Keratinocyte (primary cell): ENCODE data around the gene ZBED4.

Experiments
- EZH2 ChIP-seq: IDR thresholded peaks from one replicate; pipeline ENCODE4 v1.6.1; 2012; ENCODE audit warnings: inconsistent platforms, mild to moderate bottlenecking, low read length, moderate library complexity
- TF ChIP-seq, protein P1 (sequence below), 3 experiments: IDR thresholded peaks in 1 of 3; conservative IDR thresholded peaks in 1 of 3; optimal IDR thresholded peaks in 1 of 3; 2 replicates in 2 of 3; 3 replicates in 1 of 3; pipeline versions ENCODE3 to v1.5.1; 2011; ENCODE audit warnings: low read length in 3 of 3, mild to moderate bottlenecking in 3 of 3, moderate library complexity in 2 of 3, control low read depth in 1 of 3, inconsistent platforms in 1 of 3; ENCODE audit not compliant: insufficient read depth in 2 of 3; ENCODE audit errors: extremely low read depth in 1 of 3

- TF ChIP-seq, protein P1, sequence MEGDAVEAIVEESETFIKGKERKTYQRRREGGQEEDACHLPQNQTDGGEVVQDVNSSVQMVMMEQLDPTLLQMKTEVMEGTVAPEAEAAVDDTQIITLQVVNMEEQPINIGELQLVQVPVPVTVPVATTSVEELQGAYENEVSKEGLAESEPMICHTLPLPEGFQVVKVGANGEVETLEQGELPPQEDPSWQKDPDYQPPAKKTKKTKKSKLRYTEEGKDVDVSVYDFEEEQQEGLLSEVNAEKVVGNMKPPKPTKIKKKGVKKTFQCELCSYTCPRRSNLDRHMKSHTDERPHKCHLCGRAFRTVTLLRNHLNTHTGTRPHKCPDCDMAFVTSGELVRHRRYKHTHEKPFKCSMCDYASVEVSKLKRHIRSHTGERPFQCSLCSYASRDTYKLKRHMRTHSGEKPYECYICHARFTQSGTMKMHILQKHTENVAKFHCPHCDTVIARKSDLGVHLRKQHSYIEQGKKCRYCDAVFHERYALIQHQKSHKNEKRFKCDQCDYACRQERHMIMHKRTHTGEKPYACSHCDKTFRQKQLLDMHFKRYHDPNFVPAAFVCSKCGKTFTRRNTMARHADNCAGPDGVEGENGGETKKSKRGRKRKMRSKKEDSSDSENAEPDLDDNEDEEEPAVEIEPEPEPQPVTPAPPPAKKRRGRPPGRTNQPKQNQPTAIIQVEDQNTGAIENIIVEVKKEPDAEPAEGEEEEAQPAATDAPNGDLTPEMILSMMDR (optimal IDR thresholded peaks at IDR 0.05 in 1 of 3, IDR thresholded peaks at IDR 0.05 in 1 of 3, conservative IDR thresholded peaks at IDR 0.05 in 1 of 3; ENCODE audit: extremely low read depth in 1 of 3, insufficient read depth in 2 of 3, low read length in 3 of 3): no peak
- no peak for TF ChIP-seq EZH2
Observed at GRCh38 chr22:49911881-49912625, 58.4 kb downstream of the ZBED4 start.
